Activated CD4-positive, CD25-positive, alpha-beta regulatory T cell (primary cell): ENCODE results near the gene CAMTA1.

Experiments
- DNase-seq, 4 experiments: peaks; one replicate each; lab custom pipeline; 2025; lab: John Stamatoyannopoulos, UW

Gene CAMTA1

GRCh38 chr1:7435276-7436055 is 650.2 kb downstream of the CAMTA1 start:
- DNase-seq, result no peak

- DNase-seq, result no peak
These were observed 651.1 kb downstream of the CAMTA1 start for GRCh38 chr1:7436056-7437005.

- no peak for DNase-seq
These were observed 651.8 kb downstream of the CAMTA1 start for GRCh38 chr1:7437036-7437435.

DNA sequence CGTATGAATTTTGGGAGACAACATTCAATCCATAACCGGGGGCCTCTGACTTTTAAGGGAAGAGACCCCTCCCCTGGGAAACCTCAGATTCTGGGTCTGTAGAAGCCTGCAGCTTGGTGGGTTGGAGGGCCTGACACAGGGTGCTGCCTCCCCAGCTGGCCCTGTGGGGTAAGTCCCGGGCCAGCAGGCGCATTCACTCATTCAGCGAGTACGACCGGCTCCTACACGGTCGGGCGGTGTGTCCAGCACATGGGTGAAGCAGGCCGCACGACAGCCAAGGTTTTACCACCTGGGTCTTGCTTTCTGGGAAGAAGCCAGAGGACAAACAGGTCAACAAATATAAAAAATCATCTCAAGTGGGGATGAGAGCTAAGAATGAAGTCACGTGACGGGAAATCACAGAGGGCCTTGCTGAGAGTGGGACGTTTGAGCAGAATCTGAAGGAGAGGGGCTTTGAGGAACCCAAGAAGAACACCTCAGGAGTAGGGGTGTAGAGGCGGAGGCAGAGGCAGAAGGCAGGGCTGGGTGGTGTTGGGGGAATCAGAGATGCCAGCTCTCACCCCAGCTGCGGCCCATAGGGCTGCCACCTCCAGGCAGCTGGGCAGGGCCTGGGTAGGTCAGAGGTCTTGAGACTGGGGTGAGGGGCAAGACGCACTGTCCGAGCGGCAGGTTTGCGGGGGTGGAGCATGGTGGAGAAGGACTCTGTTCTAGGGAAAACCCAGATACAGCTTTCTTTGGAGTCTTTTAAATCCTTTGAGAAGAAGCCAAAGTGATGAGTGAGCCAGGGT is 652.5 kb downstream of the CAMTA1 start:
- no peak for DNase-seq

DNA sequence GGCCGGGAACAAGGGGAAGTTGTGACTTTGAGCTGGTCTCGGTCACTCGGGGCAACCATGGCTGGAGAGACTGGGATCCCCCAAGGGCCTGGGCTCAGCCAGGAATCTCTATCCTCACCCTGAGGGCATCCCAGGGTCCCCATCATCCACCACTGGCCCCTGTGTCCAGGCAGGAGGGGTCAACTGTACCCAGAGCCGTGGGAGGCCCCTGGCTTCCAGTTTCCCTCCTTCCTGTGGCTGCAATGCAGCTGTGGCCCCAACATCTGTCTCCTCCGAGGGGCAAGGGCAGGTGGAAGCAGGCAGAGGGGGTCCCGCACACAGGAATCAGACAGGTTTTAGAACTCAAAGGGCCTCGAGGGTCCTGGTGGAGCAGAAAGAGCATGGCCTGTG is 653.1 kb downstream of the CAMTA1 start:
- no peak for DNase-seq

DNA sequence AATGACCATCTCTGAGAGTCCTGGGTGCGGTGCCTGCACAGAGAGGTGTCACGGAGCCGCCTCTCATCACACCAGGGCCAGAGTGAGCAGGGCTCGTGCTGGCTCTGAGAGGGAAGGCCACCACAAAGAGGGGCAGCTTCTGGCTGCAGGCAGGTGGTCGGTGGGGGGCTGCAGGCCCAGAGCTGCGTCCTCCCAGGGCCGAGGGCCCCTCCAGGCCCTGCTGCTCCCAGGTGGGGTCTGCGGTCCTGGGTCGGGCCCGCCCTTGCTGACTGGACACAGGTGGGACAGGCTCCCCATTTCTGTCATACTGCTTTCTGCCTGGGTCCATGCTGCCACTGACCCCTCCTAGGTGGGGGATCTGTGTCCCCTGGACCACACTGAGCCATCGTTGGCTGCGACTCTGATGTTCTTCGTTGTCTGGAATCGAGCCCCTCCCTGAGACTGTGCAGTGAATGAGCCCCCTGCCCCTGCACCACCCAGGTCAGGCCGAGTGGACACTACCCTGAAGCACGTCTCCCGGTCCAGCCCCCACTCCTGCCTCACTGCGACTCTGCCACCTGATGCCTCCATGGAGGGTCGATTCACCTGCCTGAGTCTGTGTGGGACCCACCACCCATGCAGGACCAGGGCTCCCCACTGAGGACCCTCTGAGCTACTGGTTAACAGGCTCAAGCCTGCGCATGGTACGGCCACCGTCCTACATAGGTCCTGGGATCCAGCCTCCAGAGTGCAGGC is 653.8 kb downstream of the CAMTA1 start:
- DNase-seq, result no peak

- no peak for DNase-seq
These were observed 654.9 kb downstream of the CAMTA1 start for GRCh38 chr1:7440154-7440553.

GRCh38 chr1:7441143-7441841 is 656.0 kb downstream of the CAMTA1 start:
- no peak for DNase-seq

GRCh38 chr1:7442036-7442435 is 656.8 kb downstream of the CAMTA1 start:
- no peak for DNase-seq

- no peak for DNase-seq
These were observed 657.7 kb downstream of the CAMTA1 start for GRCh38 chr1:7442918-7443317.

- no peak for DNase-seq
These were observed 659.1 kb downstream of the CAMTA1 start for GRCh38 chr1:7444363-7444762.

DNA sequence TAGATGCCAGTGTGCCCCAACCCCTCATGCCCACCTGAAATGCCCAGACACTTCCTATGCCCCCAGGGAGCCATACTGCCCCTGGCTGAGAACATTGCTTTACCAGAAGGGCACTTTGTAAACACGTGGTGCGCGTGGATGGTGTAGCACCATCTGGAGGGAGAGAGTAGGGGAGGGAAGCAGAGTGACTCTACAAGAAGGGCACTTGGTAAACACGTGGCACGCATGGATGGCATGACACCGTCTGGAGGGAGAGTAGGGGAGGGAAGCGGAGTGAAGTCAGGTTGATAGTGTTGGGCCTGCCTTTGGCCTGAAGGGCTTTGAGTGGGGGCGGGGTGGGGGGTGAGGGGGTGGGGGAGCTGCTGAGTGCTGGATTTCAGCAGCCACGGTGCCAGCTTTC is 661.8 kb downstream of the CAMTA1 start:
- no peak for DNase-seq

- DNase-seq, result no peak
These were observed 662.5 kb downstream of the CAMTA1 start for GRCh38 chr1:7447736-7448135.

GRCh38 chr1:7448986-7449385 is 663.7 kb downstream of the CAMTA1 start:
- DNase-seq, result no peak

DNA sequence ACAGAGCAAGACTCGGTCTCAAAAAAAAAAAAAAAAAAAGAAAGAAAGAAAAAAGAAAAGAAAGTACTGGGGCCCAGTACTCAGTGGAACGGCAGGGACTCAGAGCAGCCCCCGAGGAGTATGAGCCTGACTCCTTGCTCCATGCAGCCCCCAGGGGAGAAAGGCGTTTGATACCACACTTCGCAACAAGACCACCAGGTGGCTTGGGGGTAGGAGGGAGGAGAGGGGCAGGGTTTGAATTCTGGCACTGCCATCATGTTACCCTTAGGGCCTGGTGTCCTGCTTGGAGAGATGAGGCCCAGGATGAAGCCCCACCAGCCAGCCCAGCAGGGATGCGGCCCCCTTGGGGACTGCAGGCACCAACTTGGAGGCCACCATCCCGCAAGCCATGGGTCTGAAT is 664.5 kb downstream of the CAMTA1 start:
- DNase-seq, result no peak

DNA sequence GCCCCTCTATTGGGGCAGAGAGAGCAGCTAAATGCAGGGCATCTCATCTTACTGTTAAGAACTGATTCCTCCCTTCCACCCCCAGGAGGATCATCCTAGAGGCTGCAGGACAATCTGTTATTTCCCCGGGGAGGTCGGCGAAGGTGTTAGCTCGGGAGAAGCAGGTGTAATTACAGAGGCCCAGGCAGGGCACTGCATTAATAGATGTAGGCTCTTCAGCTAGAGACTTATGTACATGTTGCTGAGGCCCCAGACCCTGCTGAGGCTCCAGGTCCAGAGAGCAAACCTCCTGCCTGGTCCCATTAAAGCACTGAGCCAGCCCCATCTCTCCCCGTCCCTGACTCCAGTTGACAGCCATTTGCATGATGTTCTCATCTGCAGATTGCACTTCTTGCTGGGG is 665.6 kb downstream of the CAMTA1 start:
- no peak for DNase-seq

GRCh38 chr1:7453038-7453437 is 667.8 kb downstream of the CAMTA1 start:
- DNase-seq, result no peak

DNA sequence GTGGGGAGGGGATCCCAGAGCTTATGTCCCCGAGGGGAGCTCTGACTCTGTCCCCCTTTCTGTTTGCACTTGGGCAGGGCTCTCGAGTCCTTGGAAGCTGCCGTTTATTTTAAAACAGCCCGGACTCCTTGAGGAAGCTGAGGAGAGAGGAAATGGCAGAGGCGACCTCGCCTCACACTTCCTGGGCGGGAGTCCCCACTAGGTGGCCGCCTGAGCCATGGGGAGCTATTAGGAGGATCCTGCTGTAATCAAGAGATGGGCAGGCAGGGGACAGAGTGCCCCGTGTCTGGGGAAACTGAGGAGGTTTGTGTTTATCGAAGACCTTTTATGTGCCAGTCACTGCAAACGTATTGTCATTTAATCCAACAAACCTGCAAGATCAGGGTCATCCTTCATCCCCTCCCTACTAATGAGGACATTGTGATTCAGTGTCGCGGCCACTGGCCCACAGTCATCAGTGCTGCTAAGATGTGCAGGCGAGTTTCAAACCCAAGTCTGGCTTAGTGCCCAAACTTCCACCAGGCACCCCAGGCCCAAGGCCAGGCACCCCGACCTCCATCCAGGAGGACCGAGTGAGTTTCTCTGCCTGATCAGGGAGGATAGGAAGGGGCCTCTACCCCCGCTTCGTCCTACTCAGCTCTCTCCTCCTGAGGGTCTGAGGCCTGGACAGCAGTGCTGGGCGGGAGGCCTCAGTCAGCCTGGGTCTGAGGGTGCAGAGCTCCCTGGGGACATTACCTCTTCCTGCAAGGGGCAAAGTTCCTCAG is 669.0 kb downstream of the CAMTA1 start:
- DNase-seq, result no peak

DNA sequence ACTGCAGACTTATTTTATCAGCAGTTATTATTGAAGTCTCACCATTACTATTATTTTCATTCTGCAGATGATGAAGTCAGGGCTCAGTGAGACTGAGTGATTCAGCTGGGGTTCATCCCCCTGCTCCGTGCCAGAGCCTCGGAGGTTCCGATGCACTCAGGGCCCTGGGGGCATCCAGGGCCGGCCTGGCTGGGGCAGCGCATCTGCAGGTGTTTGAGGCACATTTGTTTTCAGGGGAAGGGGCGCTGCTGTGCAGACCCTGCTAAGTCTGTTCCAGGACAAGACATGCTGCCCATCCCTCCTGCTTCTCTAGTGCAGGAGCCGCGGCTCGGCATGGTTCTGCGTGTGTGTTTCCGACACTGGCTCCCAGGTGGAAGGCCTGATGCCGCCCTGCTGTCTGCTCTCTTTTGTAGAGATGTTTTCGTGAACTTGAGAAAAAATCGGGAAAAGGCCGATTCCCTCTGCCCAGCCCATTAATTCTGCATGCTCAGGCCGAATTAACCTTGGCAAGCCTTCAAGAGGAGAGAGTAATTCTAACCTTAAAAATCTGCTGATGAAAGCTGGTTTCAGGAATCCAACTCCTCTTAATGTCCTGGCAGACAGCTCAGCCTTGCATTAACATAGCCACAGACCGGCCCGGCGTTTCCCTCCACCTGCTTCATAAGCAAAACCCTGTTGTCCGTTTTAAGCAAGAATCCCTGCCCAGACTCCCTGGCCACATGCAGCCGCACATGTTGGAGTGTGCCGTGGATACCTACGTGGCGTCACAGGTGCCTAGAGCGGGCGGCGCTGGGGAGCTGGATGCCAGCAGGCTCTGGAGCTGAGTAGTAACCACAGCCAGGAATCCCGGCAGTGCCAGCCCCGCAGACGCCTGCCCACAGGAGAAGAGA is 669.9 kb downstream of the CAMTA1 start:
- no peak for DNase-seq
